ENCODE measurements around the gene FOXP1. TPM values are rescaled to one million over a fixed set of nuclear protein-coding genes. Genes with fewer than 3 reads are reported as not detected.
"Not testable (repeated sequence)": the region's sequence is repeated elsewhere in the genome, so short reads cannot be mapped to it uniquely, and the experiment has no call there.

FOXP1 gene
- total and polyA plus RNA-seq, 4 donors, result 15.2 to 263 (median 110) TPM

- H3K36me3 ChIP-seq (ENCODE audit: control insufficient read depth in 1 of 2, insufficient read depth in 2 of 2, low read length in 1 of 2), result peaks cover 0 to 5% of the 10 kb centered on the region in 2 donors
- peak overlapping the region in 1 of 2 donors; percentile 71 for H3K27ac ChIP-seq (ENCODE audit: low read depth in 1 of 2, low read length in 2 of 2)
- peaks cover 9 to 24% of the 10 kb centered on the region in 2 donors for H3K4me1 ChIP-seq (ENCODE audit: control insufficient read depth in 1 of 2, insufficient read depth in 2 of 2, low read length in 2 of 2)
- no peaks in the 10 kb centered on the region for H3K27me3 ChIP-seq (ENCODE audit: control insufficient read depth in 1 of 2, insufficient read depth in 2 of 2, low read length in 1 of 2)
- WGBS, 2 donors, result 33 to 43% methylated on average over 8 of the region's 8 CpGs
- intact Hi-C loops (cut with DNase I), result loop anchor here in 1 of 2 donors (10.0 kb wide), 1 partner anchor 280 kb away; no protein-coding TSS in a partner anchor
- H3K4me3 ChIP-seq (ENCODE audit: low read length in 2 of 2), result no peak overlapping the region
- ATAC-seq (ENCODE audit: low FRiP score), result no peak
- no peak for DNase-seq
- no peaks in the 10 kb centered on the region for H3K9me3 ChIP-seq (ENCODE audit: control insufficient read depth, low read length)
These were observed 558.5 kb downstream of the FOXP1 start for GRCh38 chr3:71025010-71025409.

GRCh38 chr3:71022551-71023335 is 560.8 kb downstream of the FOXP1 start:
- H3K9me3 ChIP-seq (ENCODE audit: control insufficient read depth, low read length), result no peaks in the 10 kb centered on the region
- DNase-seq (no peak), ATAC-seq (ENCODE audit: low FRiP score) (peak; percentile 15)
- H3K36me3 ChIP-seq (ENCODE audit: control insufficient read depth in 1 of 2, insufficient read depth in 2 of 2, low read length in 1 of 2), result peaks cover 0 to 5% of the 10 kb centered on the region in 2 donors
- no peak overlapping the region for H3K27ac ChIP-seq (ENCODE audit: low read depth in 1 of 2, low read length in 2 of 2)
- 69% methylated on average over 5 of the region's 5 CpGs for WGBS, 2 donors
- no peaks in the 10 kb centered on the region for H3K27me3 ChIP-seq (ENCODE audit: control insufficient read depth in 1 of 2, insufficient read depth in 2 of 2, low read length in 1 of 2)
- H3K4me1 ChIP-seq (ENCODE audit: control insufficient read depth in 1 of 2, insufficient read depth in 2 of 2, low read length in 2 of 2), result peaks cover 9 to 28% of the 10 kb centered on the region in 2 donors
- H3K4me3 ChIP-seq (ENCODE audit: low read length in 2 of 2), result no peak overlapping the region
- intact Hi-C loops (cut with DNase I), result loop anchor here (5.0 to 10.0 kb wide), 2 partner anchors 40 to 282 kb away; no protein-coding TSS in a partner anchor

GRCh38 chr3:71018799-71019198 is 564.7 kb downstream of the FOXP1 start:
- intact Hi-C loops (cut with DNase I), result loop anchor here in 1 of 2 donors (5.0 kb wide), 1 partner anchor 44 kb away; no protein-coding TSS in a partner anchor
- peaks cover 5 to 15% of the 10 kb centered on the region in 2 donors for H3K4me1 ChIP-seq (ENCODE audit: control insufficient read depth in 1 of 2, insufficient read depth in 2 of 2, low read length in 2 of 2)

DNA sequence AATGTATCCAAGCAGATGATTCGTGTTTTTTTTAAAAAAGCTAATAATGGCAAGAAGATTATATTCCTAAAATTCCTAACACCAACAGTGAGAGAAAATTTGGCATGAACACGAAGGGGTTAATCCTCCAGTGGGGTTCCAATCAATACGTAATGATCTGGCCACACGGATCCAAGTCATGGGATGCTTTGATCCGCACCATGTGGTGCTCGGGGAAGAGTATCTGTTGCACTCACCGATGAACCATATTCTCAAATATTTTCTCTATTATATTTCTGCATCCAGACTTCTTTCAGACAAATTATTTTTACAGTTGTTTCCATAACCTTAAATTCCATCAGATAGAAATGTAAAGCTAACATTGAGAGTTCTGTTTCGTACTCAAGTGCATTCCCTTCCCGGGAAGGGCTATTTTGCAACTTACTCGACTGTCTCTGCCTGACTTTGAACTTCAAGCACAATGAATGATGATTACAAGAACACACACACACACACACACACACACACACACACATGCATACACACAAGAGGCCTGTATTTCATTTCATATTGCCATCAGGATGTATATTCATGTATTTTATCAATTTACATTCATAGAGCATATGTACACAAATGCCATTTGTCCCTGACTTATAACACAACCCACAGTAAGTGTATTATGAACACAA is 567.2 kb downstream of the FOXP1 start:
- no peak overlapping the region for H3K27ac ChIP-seq (ENCODE audit: low read depth in 1 of 2, low read length in 2 of 2)
- no peak for DNase-seq
- no peaks in the 10 kb centered on the region for H3K27me3 ChIP-seq (ENCODE audit: control insufficient read depth in 1 of 2, insufficient read depth in 2 of 2, low read length in 1 of 2)
- ATAC-seq (ENCODE audit: low FRiP score), result no peak
- H3K9me3 ChIP-seq (ENCODE audit: control insufficient read depth, low read length), result no peaks in the 10 kb centered on the region
- H3K4me3 ChIP-seq (ENCODE audit: low read length in 2 of 2), result no peak overlapping the region
- no peaks in the 10 kb centered on the region for H3K36me3 ChIP-seq (ENCODE audit: control insufficient read depth in 1 of 2, insufficient read depth in 2 of 2, low read length in 1 of 2)
- intact Hi-C loops (cut with DNase I), result loop anchor here in 1 of 2 donors (5.0 kb wide), 1 partner anchor 46 kb away; no protein-coding TSS in a partner anchor
- WGBS, 2 donors, result 15 to 16% methylated on average over 10 of the region's 10 CpGs
- H3K4me1 ChIP-seq (ENCODE audit: control insufficient read depth in 1 of 2, insufficient read depth in 2 of 2, low read length in 2 of 2), result peaks cover 3 to 10% of the 10 kb centered on the region in 2 donors

More at GRCh38 chr3:71018799-71019198, 564.7 kb downstream of the FOXP1 start:
- peaks cover 0 to 5% of the 10 kb centered on the region in 2 donors for H3K36me3 ChIP-seq (ENCODE audit: control insufficient read depth in 1 of 2, insufficient read depth in 2 of 2, low read length in 1 of 2)
- DNase-seq, result no peak
- 35 to 39% methylated on average over 4 of the region's 4 CpGs for WGBS, 2 donors
- H3K27me3 ChIP-seq (ENCODE audit: control insufficient read depth in 1 of 2, insufficient read depth in 2 of 2, low read length in 1 of 2), result no peaks in the 10 kb centered on the region
- H3K27ac ChIP-seq (ENCODE audit: low read depth in 1 of 2, low read length in 2 of 2), result peak overlapping the region; percentile 37 to 57
- H3K9me3 ChIP-seq (ENCODE audit: control insufficient read depth, low read length), result no peaks in the 10 kb centered on the region
- ATAC-seq (ENCODE audit: low FRiP score), result no peak
- no peak overlapping the region for H3K4me3 ChIP-seq (ENCODE audit: low read length in 2 of 2)

GRCh38 chr3:71014616-71015015 is 568.9 kb downstream of the FOXP1 start:
- intact Hi-C loops (cut with DNase I), result loop anchor here in 1 of 2 donors (5.0 kb wide), 1 partner anchor 48 kb away; no protein-coding TSS in a partner anchor
- H3K36me3 ChIP-seq (ENCODE audit: control insufficient read depth in 1 of 2, insufficient read depth in 2 of 2, low read length in 1 of 2); H3K9me3 ChIP-seq (ENCODE audit: control insufficient read depth, low read length); H3K27ac ChIP-seq (ENCODE audit: low read depth in 1 of 2, low read length in 2 of 2); DNase-seq; H3K4me3 ChIP-seq (ENCODE audit: low read length in 2 of 2); H3K27me3 ChIP-seq (ENCODE audit: control insufficient read depth in 1 of 2, insufficient read depth in 2 of 2, low read length in 1 of 2); ATAC-seq (ENCODE audit: low FRiP score): not testable (repeated sequence)
- peaks cover 1 to 13% of the 10 kb centered on the region in 2 donors for H3K4me1 ChIP-seq (ENCODE audit: control insufficient read depth in 1 of 2, insufficient read depth in 2 of 2, low read length in 2 of 2)
- 97 to 99% methylated on average over 6 of the region's 6 CpGs for WGBS, 2 donors

DNA sequence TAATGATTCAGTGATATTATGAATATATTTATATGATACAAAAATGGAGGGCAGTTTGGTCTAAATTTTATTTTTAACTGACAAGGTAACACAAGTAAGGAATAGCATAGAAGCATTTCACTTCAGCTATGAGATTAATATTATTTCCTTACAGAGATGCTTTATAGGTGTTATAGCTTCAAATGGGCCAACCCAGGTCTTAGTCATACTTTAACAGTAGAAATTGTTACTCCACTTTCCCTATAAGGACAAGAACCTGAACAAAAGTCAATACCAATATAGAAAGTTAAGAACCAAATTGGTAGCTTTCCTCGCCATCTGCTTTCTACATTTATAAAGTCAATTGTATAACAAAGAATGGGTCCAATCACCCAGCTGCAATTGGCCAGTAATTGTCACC is 570.6 kb downstream of the FOXP1 start:
- no peaks in the 10 kb centered on the region for H3K9me3 ChIP-seq (ENCODE audit: control insufficient read depth, low read length)
- peaks cover 6 to 9% of the 10 kb centered on the region in 2 donors for H3K4me1 ChIP-seq (ENCODE audit: control insufficient read depth in 1 of 2, insufficient read depth in 2 of 2, low read length in 2 of 2)
- H3K4me3 ChIP-seq (ENCODE audit: low read length in 2 of 2), result no peak overlapping the region
- no peaks in the 10 kb centered on the region for H3K36me3 ChIP-seq (ENCODE audit: control insufficient read depth in 1 of 2, insufficient read depth in 2 of 2, low read length in 1 of 2)
- no peak for ATAC-seq (ENCODE audit: low FRiP score)
- no peak overlapping the region for H3K27ac ChIP-seq (ENCODE audit: low read depth in 1 of 2, low read length in 2 of 2)
- DNase-seq, result no peak
- H3K27me3 ChIP-seq (ENCODE audit: control insufficient read depth in 1 of 2, insufficient read depth in 2 of 2, low read length in 1 of 2), result no peaks in the 10 kb centered on the region
- intact Hi-C loops (cut with DNase I), result no loop called here
- WGBS, 2 donors, result 98 to 100% methylated on average over 1 of the region's 1 CpG

DNA sequence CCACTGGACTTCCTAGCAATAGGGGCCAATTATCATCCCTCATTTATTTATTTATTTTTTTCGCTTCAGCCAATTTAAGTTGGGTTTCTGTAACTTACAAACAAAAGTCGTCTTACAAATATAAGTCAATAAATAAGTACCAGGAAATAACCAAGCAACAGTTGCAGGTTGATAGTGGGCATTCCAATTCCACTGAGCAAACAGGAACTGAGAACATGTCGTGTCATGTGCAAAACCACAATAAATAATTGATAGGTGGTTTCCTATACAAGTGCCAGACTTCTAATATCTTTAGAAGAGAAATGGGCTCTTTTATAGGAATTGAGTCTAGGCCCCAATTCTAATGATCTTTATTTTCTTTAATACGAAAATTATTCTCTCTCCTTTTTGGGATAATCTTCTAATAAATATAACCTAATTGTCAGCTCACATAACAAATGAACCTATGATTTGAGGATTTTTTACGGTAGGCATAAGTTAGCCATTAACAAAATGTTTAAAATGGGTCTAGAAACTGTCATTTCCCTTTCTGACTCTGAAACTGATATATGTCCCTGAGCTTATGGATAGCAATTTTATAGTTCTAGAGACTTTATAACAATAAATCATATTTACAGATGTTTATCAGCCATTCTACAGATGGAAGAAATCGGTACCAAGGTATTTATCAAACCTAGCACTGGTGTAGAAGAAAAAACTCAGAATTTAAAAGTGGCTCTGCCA is 571.8 kb downstream of the FOXP1 start:
- no peak for ATAC-seq (ENCODE audit: low FRiP score)
- DNase-seq, result no peak
- Histone ChIP-seq H3K27ac (ENCODE audit: low read depth in 1 of 2, low read length in 2 of 2) (no peak overlapping the region), H3K4me3 (ENCODE audit: low read length in 2 of 2) (no peak overlapping the region), H3K9me3 (ENCODE audit: control insufficient read depth, low read length) (no peaks in the 10 kb centered on the region), H3K36me3 (ENCODE audit: control insufficient read depth in 1 of 2, insufficient read depth in 2 of 2, low read length in 1 of 2) (no peaks in the 10 kb centered on the region), H3K27me3 (ENCODE audit: control insufficient read depth in 1 of 2, insufficient read depth in 2 of 2, low read length in 1 of 2) (no peaks in the 10 kb centered on the region), H3K4me1 (ENCODE audit: control insufficient read depth in 1 of 2, insufficient read depth in 2 of 2, low read length in 2 of 2) (peaks cover 8 to 9% of the 10 kb centered on the region in 2 donors)
- intact Hi-C loops (cut with DNase I), result no loop called here
- 77 to 79% methylated on average over 6 of the region's 6 CpGs for WGBS, 2 donors

- Histone ChIP-seq H3K4me3 (ENCODE audit: low read length in 2 of 2) (no peak overlapping the region), H3K4me1 (ENCODE audit: control insufficient read depth in 1 of 2, insufficient read depth in 2 of 2, low read length in 2 of 2) (peaks cover 8 to 9% of the 10 kb centered on the region in 2 donors), H3K36me3 (ENCODE audit: control insufficient read depth in 1 of 2, insufficient read depth in 2 of 2, low read length in 1 of 2) (no peaks in the 10 kb centered on the region), H3K9me3 (ENCODE audit: control insufficient read depth, low read length) (no peaks in the 10 kb centered on the region), H3K27me3 (ENCODE audit: control insufficient read depth in 1 of 2, insufficient read depth in 2 of 2, low read length in 1 of 2) (no peaks in the 10 kb centered on the region), H3K27ac (ENCODE audit: low read depth in 1 of 2, low read length in 2 of 2) (no peak overlapping the region)
- intact Hi-C loops (cut with DNase I), result no loop called here
- 77 to 78% methylated on average over 3 of the region's 3 CpGs for WGBS, 2 donors
- ATAC-seq (ENCODE audit: low FRiP score), result no peak
- DNase-seq, result no peak
These were observed 572.6 kb downstream of the FOXP1 start for GRCh38 chr3:71010726-71011455.
